Thyroid gland (tissue), 4 donors: ENCODE results near the gene ZNG1A.

ENCODE experiments used
- CTCF ChIP-seq, 6 experiments: fragments of 200-600 bp in 3 of 6; fragments of 450-650 bp in 3 of 6; sonication (generic) in 3 of 6; IDR thresholded peaks; one replicate each; pipeline ENCODE4 v1.5.1; 2016 to 2019; ENCODE audit warnings: antibody characterized with exemption in 6 of 6, mild to moderate bottlenecking in 2 of 6, inconsistent platforms in 1 of 6, moderate library complexity in 1 of 6
- POLR2A ChIP-seq, 2 donors: fragments of 450-650 bp; IDR thresholded peaks; one replicate each; pipeline ENCODE4 v1.6.1; 2017; ENCODE audit warnings: antibody characterized with exemption in 2 of 2, mild to moderate bottlenecking in 2 of 2, moderate library complexity in 1 of 2

GRCh38 chr9:223152-223551, 44.3 kb upstream of the ZNG1A start:
- TF ChIP-seq CTCF (IDR thresholded peaks at IDR 0.05) (no peak), POLR2A (IDR thresholded peaks at IDR 0.05) (no peak)
